ENCODE results near the gene CBFA2T2. TPM values are rescaled to one million over a fixed set of nuclear protein-coding genes. Genes with fewer than 3 reads are reported as not detected.

CBFA2T2 gene
- total and polyA plus RNA-seq, 2 donors from 2014 or later: 5.5 to 17.3 TPM

DNA sequence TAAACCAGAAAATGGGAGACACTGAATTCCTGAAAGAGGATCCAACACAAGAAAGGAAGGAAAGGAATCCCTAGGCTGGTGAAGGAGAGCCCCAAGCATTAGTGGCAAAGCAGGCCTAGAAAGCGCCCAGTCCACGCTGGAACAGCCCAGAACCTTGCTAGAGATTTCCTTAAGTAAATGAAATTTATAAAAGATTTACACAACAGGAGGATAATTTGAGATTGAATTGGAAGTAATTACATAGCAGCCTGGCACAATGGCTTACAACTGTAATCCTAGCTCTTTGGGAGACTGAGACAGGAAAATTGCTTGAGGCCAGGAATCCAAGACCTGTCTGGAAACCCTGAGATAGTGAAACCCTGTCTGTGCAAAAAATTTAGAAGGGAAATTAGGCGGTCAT lies 145.4 kb downstream of the CBFA2T2 start:
- H3K9me3 ChIP-seq (ENCODE audit: control insufficient read depth in 2 of 3, insufficient read depth in 1 of 3, low read length in 3 of 3): no peaks in the 10 kb centered on the region
- peaks cover 12 to 29% (median 27%) of the 10 kb centered on the region in 3 donors for H3K36me3 ChIP-seq (ENCODE audit: control insufficient read depth in 2 of 3, insufficient read depth in 3 of 3, low read length in 3 of 3)
- TF ChIP-seq, protein P1, sequence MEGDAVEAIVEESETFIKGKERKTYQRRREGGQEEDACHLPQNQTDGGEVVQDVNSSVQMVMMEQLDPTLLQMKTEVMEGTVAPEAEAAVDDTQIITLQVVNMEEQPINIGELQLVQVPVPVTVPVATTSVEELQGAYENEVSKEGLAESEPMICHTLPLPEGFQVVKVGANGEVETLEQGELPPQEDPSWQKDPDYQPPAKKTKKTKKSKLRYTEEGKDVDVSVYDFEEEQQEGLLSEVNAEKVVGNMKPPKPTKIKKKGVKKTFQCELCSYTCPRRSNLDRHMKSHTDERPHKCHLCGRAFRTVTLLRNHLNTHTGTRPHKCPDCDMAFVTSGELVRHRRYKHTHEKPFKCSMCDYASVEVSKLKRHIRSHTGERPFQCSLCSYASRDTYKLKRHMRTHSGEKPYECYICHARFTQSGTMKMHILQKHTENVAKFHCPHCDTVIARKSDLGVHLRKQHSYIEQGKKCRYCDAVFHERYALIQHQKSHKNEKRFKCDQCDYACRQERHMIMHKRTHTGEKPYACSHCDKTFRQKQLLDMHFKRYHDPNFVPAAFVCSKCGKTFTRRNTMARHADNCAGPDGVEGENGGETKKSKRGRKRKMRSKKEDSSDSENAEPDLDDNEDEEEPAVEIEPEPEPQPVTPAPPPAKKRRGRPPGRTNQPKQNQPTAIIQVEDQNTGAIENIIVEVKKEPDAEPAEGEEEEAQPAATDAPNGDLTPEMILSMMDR (IDR thresholded peaks at IDR 0.05; ENCODE audit: borderline replicate concordance, extremely low read depth, insufficient read depth): no peak
- H3K27ac ChIP-seq (ENCODE audit: low read depth in 2 of 2, low read length in 2 of 2): no peak overlapping the region
- H3K4me3 ChIP-seq (ENCODE audit: low read length in 3 of 3): no peak overlapping the region
- FAIRE-seq (no peak), DNase-seq (no peak)
- H3K4me1 ChIP-seq (ENCODE audit: control insufficient read depth in 2 of 3, insufficient read depth in 2 of 3, low read depth in 1 of 3, low read length in 3 of 3): no peaks in the 10 kb centered on the region
- intact Hi-C loops (cut with DNase I): no loop called here
- no peak overlapping the region for H3K9ac ChIP-seq (ENCODE audit: low read length in 3 of 3)
- no peaks in the 10 kb centered on the region for H3K27me3 ChIP-seq (ENCODE audit: control insufficient read depth, insufficient read depth, low read length)

DNA sequence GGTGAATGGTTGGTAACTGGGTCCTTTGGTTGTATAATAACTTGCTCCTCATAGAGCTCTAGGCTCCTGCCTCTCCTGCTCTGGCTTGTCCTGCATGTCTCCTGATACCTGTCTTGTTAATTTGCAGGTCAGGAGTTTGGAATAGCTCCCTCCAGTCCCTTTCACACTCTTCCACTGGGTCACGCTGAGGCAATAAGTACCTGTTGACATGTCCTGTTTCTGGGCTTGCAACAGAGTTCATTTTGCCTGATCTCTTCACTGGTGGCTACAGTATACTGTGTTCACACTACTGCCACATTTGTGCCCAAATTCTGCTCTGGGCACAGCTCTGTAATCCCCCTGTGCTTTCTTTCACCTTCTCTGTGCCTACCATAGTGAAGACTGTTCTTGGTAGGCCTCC lies 146.9 kb downstream of the CBFA2T2 start:
- peaks cover 12 to 28% (median 24%) of the 10 kb centered on the region in 3 donors for H3K36me3 ChIP-seq (ENCODE audit: control insufficient read depth in 2 of 3, insufficient read depth in 3 of 3, low read length in 3 of 3)
- DNase-seq (no peak), FAIRE-seq (no peak)
- no peaks in the 10 kb centered on the region for H3K27me3 ChIP-seq (ENCODE audit: control insufficient read depth, insufficient read depth, low read length)
- intact Hi-C loops (cut with DNase I): no loop called here
- no peaks in the 10 kb centered on the region for H3K4me1 ChIP-seq (ENCODE audit: control insufficient read depth in 2 of 3, insufficient read depth in 2 of 3, low read depth in 1 of 3, low read length in 3 of 3)
- TF ChIP-seq, protein P1 (IDR thresholded peaks at IDR 0.05; ENCODE audit: borderline replicate concordance, extremely low read depth, insufficient read depth): no peak
- no peak overlapping the region for H3K4me3 ChIP-seq (ENCODE audit: low read length in 3 of 3)
- no peak overlapping the region for H3K9ac ChIP-seq (ENCODE audit: low read length in 3 of 3)
- H3K9me3 ChIP-seq (ENCODE audit: control insufficient read depth in 2 of 3, insufficient read depth in 1 of 3, low read length in 3 of 3): no peaks in the 10 kb centered on the region
- H3K27ac ChIP-seq (ENCODE audit: low read depth in 2 of 2, low read length in 2 of 2): no peak overlapping the region

DNA sequence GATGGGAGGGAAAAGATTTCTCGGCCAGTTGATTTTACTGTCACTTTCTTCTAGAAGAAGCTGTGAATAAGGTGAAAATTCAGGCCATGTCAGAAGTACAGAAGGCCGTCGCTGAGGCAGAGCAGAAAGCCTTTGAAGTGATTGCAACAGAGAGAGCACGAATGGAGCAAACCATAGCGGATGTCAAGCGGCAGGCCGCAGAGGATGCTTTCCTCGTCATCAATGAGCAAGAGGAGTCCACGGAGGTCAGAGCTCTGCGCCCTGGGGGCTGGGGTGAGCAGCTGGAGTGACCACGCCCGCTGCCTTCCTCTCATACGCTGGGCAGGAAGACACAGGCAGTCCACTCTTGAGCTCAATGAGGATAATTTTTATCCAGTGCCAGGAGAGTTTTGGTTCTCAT lies 150.4 kb downstream of the CBFA2T2 start:
- TF ChIP-seq, protein P1 (IDR thresholded peaks at IDR 0.05; ENCODE audit: borderline replicate concordance, extremely low read depth, insufficient read depth): no peak
- H3K4me3 ChIP-seq (ENCODE audit: low read length in 3 of 3): no peak overlapping the region
- H3K4me1 ChIP-seq (ENCODE audit: control insufficient read depth in 2 of 3, insufficient read depth in 2 of 3, low read depth in 1 of 3, low read length in 3 of 3): no peaks in the 10 kb centered on the region
- no peaks in the 10 kb centered on the region for H3K27me3 ChIP-seq (ENCODE audit: control insufficient read depth, insufficient read depth, low read length)
- DNase-seq (no peak), FAIRE-seq (no peak)
- intact Hi-C loops (cut with DNase I): no loop called here
- no peak overlapping the region for H3K9ac ChIP-seq (ENCODE audit: low read length in 3 of 3)
- H3K9me3 ChIP-seq (ENCODE audit: control insufficient read depth in 2 of 3, insufficient read depth in 1 of 3, low read length in 3 of 3): no peaks in the 10 kb centered on the region
- H3K36me3 ChIP-seq (ENCODE audit: control insufficient read depth in 2 of 3, insufficient read depth in 3 of 3, low read length in 3 of 3): peaks cover 14 to 44% (median 32%) of the 10 kb centered on the region in 3 donors
- H3K27ac ChIP-seq (ENCODE audit: low read depth in 2 of 2, low read length in 2 of 2): no peak overlapping the region

All from kidney (tissue), 14 donors.